PC-3 (cell line): ENCODE results near the gene NIF3L1. TPM values are rescaled to one million over a fixed set of nuclear protein-coding genes. Genes with fewer than 3 reads are reported as not detected.

Experiments used
- ATAC-seq: fragments of 200-7000 bp; cut with Tn5 transposase; 2 replicates; pipeline ENCODE4 v1.9.1; 2020; ENCODE audit warnings: mild to moderate bottlenecking, moderate library complexity
- BruUV-seq: library from RNA; stranded (reverse); fragments of 400-500 nt; replicated peaks from 2 replicates; lab custom pipeline; 2021; lab: Mats Ljungman, UMichigan
- CTCF ChIA-PET: fragments of 300-600 bp; sonication (Branson Sonifier 250); formaldehyde crosslinking; loops from one replicate; lab custom pipeline; 2022; ENCODE audit warnings: antibody characterized with exemption; lab: Charles Lee
- POLR2A ChIA-PET: fragments of 300-600 bp; sonication (Branson Sonifier 250); formaldehyde crosslinking; loops from one replicate; lab custom pipeline; 2022; ENCODE audit warnings: antibody characterized with exemption; ENCODE audit not compliant: unreplicated experiment; lab: Charles Lee
- DNase-seq: peaks from one replicate; pipeline ENCODE4 v3.0.0-alpha.2; 2015
- H2AFZ ChIP-seq: fragments of 300-600 bp; sonication (generic); 2 replicates; pipeline ENCODE4 v1.6.0; 2016; ENCODE audit warnings: antibody characterized with exemption, low read length
- H3F3A ChIP-seq: fragments of 300-600 bp; sonication (generic); one replicate; pipeline ENCODE4 v1.6.0; 2017; ENCODE audit warnings: antibody characterized with exemption, low read length, control low read depth, mild to moderate bottlenecking; ENCODE audit not compliant: unreplicated experiment
- H3K27ac ChIP-seq: fragments of 300-600 bp; sonication (generic); 2 replicates; pipeline ENCODE4 v1.5.1; 2016; ENCODE audit warnings: mild to moderate bottlenecking, low read length
- H3K27me3 ChIP-seq: fragments of 300-600 bp; sonication (generic); 2 replicates; pipeline ENCODE4 v1.6.1; 2016; ENCODE audit warnings: low read length, mixed read lengths
- H3K36me3 ChIP-seq: fragments of 300-600 bp; sonication (generic); 2 replicates; pipeline ENCODE4 v1.6.1; 2016; ENCODE audit warnings: low read depth, mixed run types, low read length, mixed read lengths
- H3K4me1 ChIP-seq: fragments of 300-600 bp; sonication (generic); 2 replicates; pipeline ENCODE4 v1.5.1; 2016; ENCODE audit warnings: low read length; ENCODE audit not compliant: insufficient read depth
- H3K4me2 ChIP-seq: fragments of 300-600 bp; sonication (generic); 2 replicates; pipeline ENCODE4 v1.6.0; 2016; ENCODE audit warnings: low read length
- H3K4me3 ChIP-seq: fragments of 300-600 bp; sonication (generic); 2 replicates; pipeline ENCODE4 v1.5.1; 2016; ENCODE audit warnings: mild to moderate bottlenecking, low read length, mixed read lengths
- H3K79me2 ChIP-seq: fragments of 300-600 bp; sonication (generic); 2 replicates; pipeline ENCODE4 v1.6.1; 2017; ENCODE audit warnings: low read length, mixed read lengths
- H3K9ac ChIP-seq: fragments of 300-600 bp; sonication (generic); 2 replicates; pipeline ENCODE4 v1.6.0; 2016; ENCODE audit warnings: mild to moderate bottlenecking, low read length
- H3K9me2 ChIP-seq: fragments of 300-600 bp; sonication (generic); replicated peaks from 2 replicates; pipeline ENCODE4 v1.6.1; 2016; ENCODE audit warnings: mixed run types, low read length, mixed read lengths
- H3K9me3 ChIP-seq: fragments of 300-600 bp; sonication (generic); 2 replicates; pipeline ENCODE4 v1.6.1; 2016; ENCODE audit warnings: low read length, mixed read lengths
- H4K20me1 ChIP-seq: fragments of 300-600 bp; sonication (generic); 2 replicates; pipeline ENCODE4 v1.6.1; 2016; ENCODE audit warnings: low read length, mixed read lengths
- EZH2 ChIP-seq: fragments of 300-600 bp; sonication (generic); IDR thresholded peaks from one replicate; pipeline ENCODE4 v1.6.1; 2017; ENCODE audit warnings: antibody characterized with exemption, mild to moderate bottlenecking, low read length; ENCODE audit not compliant: unreplicated experiment
- EZH2phosphoT487 ChIP-seq: fragments of 300-600 bp; sonication (generic); IDR thresholded peaks from 2 replicates; pipeline ENCODE4 v1.6.1; 2018; ENCODE audit warnings: mild to moderate bottlenecking, antibody characterized with exemption, low read length, borderline replicate concordance
- intact Hi-C: fragments of 100-400 bp; cut with micrococcal nuclease; formaldehyde crosslinking; loops from 2 replicates; pipeline ENCODE4 v1.9.0; 2023
- total RNA-seq: library from RNA; depleted of rRNA; stranded (reverse); fragments of >200 nt; gene quantifications from 2 replicates; pipeline ENCODE4 v1.2.3, GENCODE V29; 2014
- TF ChIP-seq, protein P1 (sequence below): fragments of 300-600 bp; sonication (generic); conservative IDR thresholded peaks from 2 replicates; pipeline ENCODE4 v1.5.1; 2017; ENCODE audit warnings: antibody characterized with exemption, low read depth, mild to moderate bottlenecking, low read length

NIF3L1 gene
- total RNA-seq, 1 experiment from 2014 or later = 81.5 TPM

GRCh38 chr2:200863782-200864175 lies 25.4 kb upstream of the NIF3L1 start:
- POLR2A ChIA-PET = interaction anchor here (0.6 to 1.0 kb wide), 3 partner anchors 25 to 54 kb away, joined by 3 to 5 read pairs (median 4); partner anchors contain the start of genes NIF3L1 and PPIL3
- TF ChIP-seq, protein P1, sequence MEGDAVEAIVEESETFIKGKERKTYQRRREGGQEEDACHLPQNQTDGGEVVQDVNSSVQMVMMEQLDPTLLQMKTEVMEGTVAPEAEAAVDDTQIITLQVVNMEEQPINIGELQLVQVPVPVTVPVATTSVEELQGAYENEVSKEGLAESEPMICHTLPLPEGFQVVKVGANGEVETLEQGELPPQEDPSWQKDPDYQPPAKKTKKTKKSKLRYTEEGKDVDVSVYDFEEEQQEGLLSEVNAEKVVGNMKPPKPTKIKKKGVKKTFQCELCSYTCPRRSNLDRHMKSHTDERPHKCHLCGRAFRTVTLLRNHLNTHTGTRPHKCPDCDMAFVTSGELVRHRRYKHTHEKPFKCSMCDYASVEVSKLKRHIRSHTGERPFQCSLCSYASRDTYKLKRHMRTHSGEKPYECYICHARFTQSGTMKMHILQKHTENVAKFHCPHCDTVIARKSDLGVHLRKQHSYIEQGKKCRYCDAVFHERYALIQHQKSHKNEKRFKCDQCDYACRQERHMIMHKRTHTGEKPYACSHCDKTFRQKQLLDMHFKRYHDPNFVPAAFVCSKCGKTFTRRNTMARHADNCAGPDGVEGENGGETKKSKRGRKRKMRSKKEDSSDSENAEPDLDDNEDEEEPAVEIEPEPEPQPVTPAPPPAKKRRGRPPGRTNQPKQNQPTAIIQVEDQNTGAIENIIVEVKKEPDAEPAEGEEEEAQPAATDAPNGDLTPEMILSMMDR = no peak
- TF ChIP-seq EZH2phosphoT487 (no peak), EZH2 (no peak)
- ATAC-seq (no peak), DNase-seq (peak; percentile 8)
- Histone ChIP-seq H3K9me3 (no peaks in the 10 kb centered on the region), H3F3A (peaks cover 7% of the 10 kb centered on the region), H4K20me1 (peaks cover 39% of the 10 kb centered on the region), H3K9ac (peak overlapping the region; percentile 95), H3K4me2 (peak overlapping the region; percentile 83), H2AFZ (peak overlapping the region; percentile 85), H3K36me3 (peaks cover 37% of the 10 kb centered on the region), H3K9me2 (no peaks in the 10 kb centered on the region), H3K79me2 (peaks cover 57% of the 10 kb centered on the region), H3K27me3 (no peaks in the 10 kb centered on the region), H3K27ac (peak overlapping the region; percentile 76), H3K4me1 (peaks cover 26% of the 10 kb centered on the region), H3K4me3 (peak overlapping the region; percentile 93)
- CTCF ChIA-PET = no interaction called here
- BruUV-seq = TSS peak; percentile 34
- intact Hi-C loops = loop anchor here (1.0 to 2.0 kb wide), 2 partner anchors 25 to 150 kb away; partner anchors contain the start of genes NIF3L1 and PPIL3

GRCh38 chr2:200864176-200865034 lies 24.8 kb upstream of the NIF3L1 start, which contains the start of gene CLK1:
CLK1 (minus strand) TSS chr2:200864658; CDS start chr2:200861862, 2,796 bp downstream.
- TF ChIP-seq EZH2phosphoT487 (no peak), EZH2 (no peak)
- TF ChIP-seq, protein P1 = no peak
- peaks cover 31% of the 10 kb centered on the region for H3K36me3 ChIP-seq
- H3K4me3 ChIP-seq = peak within 1 kb of the TSS; percentile 93
- peaks cover 51% of the 10 kb centered on the region for H3K79me2 ChIP-seq
- ATAC-seq (peak; percentile 84), DNase-seq (peak; percentile 96)
- peak within 1 kb of the TSS; percentile 95 for H3K9ac ChIP-seq
- peak within 1 kb of the TSS; percentile 76 for H3K27ac ChIP-seq
- peaks cover 38% of the 10 kb centered on the region for H4K20me1 ChIP-seq
- H3K9me2 ChIP-seq = no peaks in the 10 kb centered on the region
- intact Hi-C loops = loop anchor here (1.0 to 2.0 kb wide), 2 partner anchors 24 to 151 kb away; partner anchors contain the start of genes NIF3L1 and PPIL3
- H3K9me3 ChIP-seq = no peaks in the 10 kb centered on the region
- H3K4me1 ChIP-seq = peaks cover 26% of the 10 kb centered on the region
- ChIA-PET CTCF (interaction anchor here (0.6 to 0.9 kb wide), 2 partner anchors 25 to 129 kb away, joined by 3 read pairs; partner anchors contain the start of gene NIF3L1), POLR2A (interaction anchor here (0.6 to 1.0 kb wide), 5 partner anchors 18 to 148 kb away, joined by 3 to 5 read pairs (median 3); partner anchors contain the start of genes NIF3L1 and PPIL3)
- no peaks in the 10 kb centered on the region for H3K27me3 ChIP-seq
- no TSS peak for BruUV-seq
- H2AFZ ChIP-seq = peak within 1 kb of the TSS; percentile 85
- H3K4me2 ChIP-seq = peak within 1 kb of the TSS; percentile 83
- H3F3A ChIP-seq = peaks cover 7% of the 10 kb centered on the region
